ENCODE measurements around the gene IFIT2. TPM values are rescaled to one million over a fixed set of nuclear protein-coding genes. Genes with fewer than 3 reads are reported as not detected.
"Not testable (repeated sequence)": the region's sequence is repeated elsewhere in the genome, so short reads cannot be mapped to it uniquely, and the experiment has no call there.

The IFIT2 gene
- total RNA-seq, 1 experiment from 2014 or later, result 0.75 TPM

DNA sequence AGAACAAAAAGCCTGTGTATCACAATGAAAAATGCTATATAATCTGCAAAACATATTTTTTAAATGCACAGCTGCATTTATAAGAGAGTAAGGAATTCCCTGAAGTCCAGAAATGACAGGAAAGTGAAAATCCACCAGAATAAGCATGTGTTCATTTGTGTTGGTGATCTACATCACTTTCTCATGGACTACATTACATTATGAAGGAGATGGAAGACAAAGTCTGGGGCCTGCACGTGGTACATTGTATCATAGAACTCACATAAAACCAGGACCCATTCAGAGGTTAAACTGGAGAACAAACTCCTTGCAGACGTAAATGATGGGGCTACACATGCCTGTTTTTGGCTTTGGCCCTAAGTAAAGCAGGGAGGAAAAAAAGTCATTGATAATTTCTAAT, 42.3 kb downstream of the IFIT2 start:
- Histone ChIP-seq H3K4me3 (ENCODE audit: low read length) (no peak overlapping the region), H3K4me2 (ENCODE audit: low read depth, low read length, poor library complexity, severe bottlenecking) (no peak overlapping the region), H3K4me1 (ENCODE audit: low read length) (no peaks in the 10 kb centered on the region), H4K20me1 (ENCODE audit: insufficient read depth, low read depth, low read length) (no peaks in the 10 kb centered on the region), H3K79me2 (ENCODE audit: low read length) (no peaks in the 10 kb centered on the region), H3K9me2 (replicated peaks; ENCODE audit: insufficient read depth, low read length) (no peaks in the 10 kb centered on the region), H3K27me3 (ENCODE audit: low read length) (no peaks in the 10 kb centered on the region), H3K9ac (ENCODE audit: low read length) (no peak overlapping the region), H3K9me3 (ENCODE audit: low read length) (no peaks in the 10 kb centered on the region), H3K27ac (ENCODE audit: low read length) (no peak overlapping the region), H2AFZ (ENCODE audit: low read length) (no peak overlapping the region), H3K36me3 (ENCODE audit: insufficient read depth, low read length) (no peaks in the 10 kb centered on the region)
- no peak for DNase-seq

GRCh38 chr10:89345367-89346000, 43.6 kb downstream of the IFIT2 start:
- Histone ChIP-seq H3K27ac (ENCODE audit: low read length) (no peak overlapping the region), H3K36me3 (ENCODE audit: insufficient read depth, low read length) (no peaks in the 10 kb centered on the region), H3K9me3 (ENCODE audit: low read length) (no peaks in the 10 kb centered on the region), H3K4me3 (ENCODE audit: low read length) (no peak overlapping the region), H3K79me2 (ENCODE audit: low read length) (no peaks in the 10 kb centered on the region), H3K9me2 (replicated peaks; ENCODE audit: insufficient read depth, low read length) (no peaks in the 10 kb centered on the region), H3K4me1 (ENCODE audit: low read length) (no peaks in the 10 kb centered on the region), H4K20me1 (ENCODE audit: insufficient read depth, low read depth, low read length) (no peaks in the 10 kb centered on the region), H3K9ac (ENCODE audit: low read length) (no peak overlapping the region), H3K27me3 (ENCODE audit: low read length) (no peaks in the 10 kb centered on the region), H2AFZ (ENCODE audit: low read length) (no peak overlapping the region), H3K4me2 (ENCODE audit: low read depth, low read length, poor library complexity, severe bottlenecking) (no peak overlapping the region)
- no peak for DNase-seq

GRCh38 chr10:89346405-89347254, 44.8 kb downstream of the IFIT2 start:
- H3K9me3 ChIP-seq (ENCODE audit: low read length), result no peaks in the 10 kb centered on the region
- no peak overlapping the region for H3K27ac ChIP-seq (ENCODE audit: low read length)
- no peak overlapping the region for H3K4me3 ChIP-seq (ENCODE audit: low read length)
- no peaks in the 10 kb centered on the region for H3K27me3 ChIP-seq (ENCODE audit: low read length)
- H3K4me2 ChIP-seq (ENCODE audit: low read depth, low read length, poor library complexity, severe bottlenecking), result no peak overlapping the region
- DNase-seq, result no peak
- no peaks in the 10 kb centered on the region for H3K9me2 ChIP-seq (replicated peaks; ENCODE audit: insufficient read depth, low read length)
- no peak overlapping the region for H2AFZ ChIP-seq (ENCODE audit: low read length)
- H3K4me1 ChIP-seq (ENCODE audit: low read length), result no peaks in the 10 kb centered on the region
- H4K20me1 ChIP-seq (ENCODE audit: insufficient read depth, low read depth, low read length), result no peaks in the 10 kb centered on the region
- H3K9ac ChIP-seq (ENCODE audit: low read length), result no peak overlapping the region
- H3K79me2 ChIP-seq (ENCODE audit: low read length), result no peaks in the 10 kb centered on the region
- no peaks in the 10 kb centered on the region for H3K36me3 ChIP-seq (ENCODE audit: insufficient read depth, low read length)

DNA sequence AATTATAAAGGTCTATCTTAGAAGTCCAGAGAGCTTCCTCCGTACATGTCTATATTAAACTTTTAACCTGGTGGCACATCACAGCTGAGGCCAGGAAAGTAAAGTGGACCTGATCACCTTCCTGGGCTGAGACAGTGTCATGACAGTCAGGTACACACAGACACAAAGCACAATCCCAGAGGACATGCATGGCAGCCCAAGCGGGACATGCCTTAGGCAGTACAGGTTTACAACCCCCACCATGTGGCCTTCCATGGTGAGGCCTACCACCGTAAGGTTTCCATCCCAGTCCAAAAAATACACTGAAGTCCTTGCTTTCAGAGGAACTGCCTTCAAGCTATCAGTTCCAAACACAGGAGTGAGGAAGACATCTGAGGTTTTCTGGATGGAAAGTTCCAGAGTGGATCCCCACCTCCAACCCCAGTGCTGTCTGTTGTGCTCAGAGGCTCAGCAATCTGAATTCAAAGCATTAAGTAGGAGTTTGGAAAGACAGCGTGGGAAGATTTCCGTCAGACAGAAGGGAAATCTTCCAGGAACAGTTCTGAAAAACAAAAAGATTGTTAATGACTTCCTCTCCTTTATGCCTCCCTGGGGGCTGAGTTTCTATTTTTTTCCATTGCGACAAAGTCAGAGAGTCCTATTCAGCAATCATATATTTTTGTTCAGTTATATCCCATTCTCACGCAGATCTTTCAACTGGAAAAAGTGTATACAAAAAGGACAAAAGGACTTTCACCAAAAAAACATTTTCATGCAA, 46.0 kb downstream of the IFIT2 start:
- Histone ChIP-seq H3K4me3 (ENCODE audit: low read length) (no peak overlapping the region), H4K20me1 (ENCODE audit: insufficient read depth, low read depth, low read length) (no peaks in the 10 kb centered on the region), H3K36me3 (ENCODE audit: insufficient read depth, low read length) (no peaks in the 10 kb centered on the region), H3K9ac (ENCODE audit: low read length) (no peak overlapping the region), H2AFZ (ENCODE audit: low read length) (no peak overlapping the region), H3K79me2 (ENCODE audit: low read length) (no peaks in the 10 kb centered on the region), H3K9me2 (replicated peaks; ENCODE audit: insufficient read depth, low read length) (no peaks in the 10 kb centered on the region), H3K27me3 (ENCODE audit: low read length) (no peaks in the 10 kb centered on the region), H3K9me3 (ENCODE audit: low read length) (no peaks in the 10 kb centered on the region), H3K4me1 (ENCODE audit: low read length) (no peaks in the 10 kb centered on the region), H3K27ac (ENCODE audit: low read length) (no peak overlapping the region), H3K4me2 (ENCODE audit: low read depth, low read length, poor library complexity, severe bottlenecking) (no peak overlapping the region)
- DNase-seq, result no peak

DNA sequence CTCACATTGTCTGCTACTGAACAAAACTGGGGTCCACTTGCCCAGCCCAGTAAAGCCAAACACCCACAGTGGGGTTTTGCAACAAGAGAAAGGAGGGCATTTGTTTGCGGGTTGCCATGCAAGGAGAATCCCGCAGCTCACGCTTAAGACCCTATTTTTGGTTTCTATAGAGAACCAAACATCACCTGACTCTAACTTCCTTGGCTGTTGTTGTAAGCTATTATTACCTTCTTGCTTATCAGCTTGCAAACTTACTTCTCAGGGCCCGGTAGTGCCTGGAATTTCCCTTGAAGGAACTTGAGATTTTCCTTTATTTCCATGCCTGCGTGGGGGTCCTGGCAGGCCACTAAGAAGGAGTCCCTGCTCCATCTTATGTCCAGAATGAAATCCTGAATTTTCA, 46.6 kb downstream of the IFIT2 start:
- no peak overlapping the region for H3K9ac ChIP-seq (ENCODE audit: low read length)
- no peaks in the 10 kb centered on the region for H3K36me3 ChIP-seq (ENCODE audit: insufficient read depth, low read length)
- H3K4me1 ChIP-seq (ENCODE audit: low read length), result no peaks in the 10 kb centered on the region
- H3K4me3 ChIP-seq (ENCODE audit: low read length), result no peak overlapping the region
- DNase-seq, result no peak
- H3K27me3 ChIP-seq (ENCODE audit: low read length), result no peaks in the 10 kb centered on the region
- no peak overlapping the region for H3K27ac ChIP-seq (ENCODE audit: low read length)
- no peaks in the 10 kb centered on the region for H3K9me3 ChIP-seq (ENCODE audit: low read length)
- no peaks in the 10 kb centered on the region for H4K20me1 ChIP-seq (ENCODE audit: insufficient read depth, low read depth, low read length)
- no peak overlapping the region for H3K4me2 ChIP-seq (ENCODE audit: low read depth, low read length, poor library complexity, severe bottlenecking)
- H3K9me2 ChIP-seq (replicated peaks; ENCODE audit: insufficient read depth, low read length), result no peaks in the 10 kb centered on the region
- H2AFZ ChIP-seq (ENCODE audit: low read length), result no peak overlapping the region
- no peaks in the 10 kb centered on the region for H3K79me2 ChIP-seq (ENCODE audit: low read length)

DNA sequence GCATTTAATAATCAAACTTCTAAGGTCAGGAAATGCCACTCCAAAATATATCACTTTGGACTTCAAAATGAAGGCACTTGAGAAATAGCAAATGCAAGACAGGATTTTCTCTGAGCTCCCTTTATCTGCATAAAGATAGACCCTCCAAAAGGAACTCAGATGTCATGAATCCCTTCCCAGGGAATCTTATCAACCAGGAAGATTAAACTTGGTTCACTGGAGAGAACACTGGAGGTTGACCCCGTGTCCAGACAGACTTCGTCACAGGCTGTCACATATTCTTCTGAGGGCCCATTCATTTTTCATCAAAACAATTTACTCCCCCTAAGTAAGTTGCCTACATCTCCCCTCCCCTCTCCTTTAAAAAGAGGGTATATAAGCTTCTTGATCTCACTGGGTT, 47.1 kb downstream of the IFIT2 start:
- Histone ChIP-seq H4K20me1 (ENCODE audit: insufficient read depth, low read depth, low read length) (no peaks in the 10 kb centered on the region), H3K4me1 (ENCODE audit: low read length) (no peaks in the 10 kb centered on the region), H3K4me3 (ENCODE audit: low read length) (no peak overlapping the region), H3K9me2 (replicated peaks; ENCODE audit: insufficient read depth, low read length) (no peaks in the 10 kb centered on the region), H3K79me2 (ENCODE audit: low read length) (no peaks in the 10 kb centered on the region), H3K36me3 (ENCODE audit: insufficient read depth, low read length) (no peaks in the 10 kb centered on the region), H3K9me3 (ENCODE audit: low read length) (no peaks in the 10 kb centered on the region), H3K27ac (ENCODE audit: low read length) (no peak overlapping the region), H3K4me2 (ENCODE audit: low read depth, low read length, poor library complexity, severe bottlenecking) (no peak overlapping the region), H3K27me3 (ENCODE audit: low read length) (no peaks in the 10 kb centered on the region), H3K9ac (ENCODE audit: low read length) (no peak overlapping the region), H2AFZ (ENCODE audit: low read length) (no peak overlapping the region)
- no peak for DNase-seq

DNA sequence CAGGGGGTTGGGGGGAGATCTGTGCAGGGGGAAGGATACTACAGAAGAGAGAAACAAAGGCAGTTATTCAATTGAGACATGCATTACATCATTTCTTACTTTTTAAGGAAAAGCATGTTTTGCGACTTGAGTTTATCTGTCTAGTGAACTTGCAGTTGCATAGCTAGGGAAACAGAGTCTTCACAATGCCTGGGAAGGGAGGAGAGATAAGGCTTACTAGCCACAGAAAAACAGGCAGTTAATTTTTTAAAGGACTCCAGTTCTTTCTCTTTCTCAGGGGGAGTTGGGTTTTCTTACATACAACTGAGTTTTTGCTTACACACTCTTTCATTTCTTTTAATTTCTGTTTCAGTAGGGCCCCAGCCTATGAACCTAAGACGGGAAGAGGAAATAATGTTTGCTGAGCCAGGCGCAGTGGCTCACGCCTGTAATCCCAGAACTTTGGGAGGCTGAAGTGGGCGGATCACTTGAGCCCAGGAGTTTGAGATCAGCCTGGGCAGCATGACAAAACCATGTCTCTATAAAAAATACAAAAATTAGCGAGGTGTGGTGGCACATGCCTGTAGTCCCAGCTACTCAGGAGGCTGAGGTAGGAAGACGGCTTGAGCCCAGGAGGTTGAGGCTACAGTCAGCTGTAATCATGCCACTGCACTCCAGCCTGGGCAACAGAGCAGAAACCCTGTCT, 48.9 kb downstream of the IFIT2 start:
- H2AFZ ChIP-seq (ENCODE audit: low read length); DNase-seq; H3K27ac ChIP-seq (ENCODE audit: low read length); H3K27me3 ChIP-seq (ENCODE audit: low read length); H3K9me2 ChIP-seq (replicated peaks; ENCODE audit: insufficient read depth, low read length); H4K20me1 ChIP-seq (ENCODE audit: insufficient read depth, low read depth, low read length); H3K9ac ChIP-seq (ENCODE audit: low read length); H3K4me3 ChIP-seq (ENCODE audit: low read length); H3K4me1 ChIP-seq (ENCODE audit: low read length); H3K9me3 ChIP-seq (ENCODE audit: low read length); H3K79me2 ChIP-seq (ENCODE audit: low read length); H3K36me3 ChIP-seq (ENCODE audit: insufficient read depth, low read length); H3K4me2 ChIP-seq (ENCODE audit: low read depth, low read length, poor library complexity, severe bottlenecking): not testable (repeated sequence)

- Histone ChIP-seq H3K4me3 (ENCODE audit: low read length) (no peak overlapping the region), H3K27me3 (ENCODE audit: low read length) (no peaks in the 10 kb centered on the region), H4K20me1 (ENCODE audit: insufficient read depth, low read depth, low read length) (no peaks in the 10 kb centered on the region), H3K9ac (ENCODE audit: low read length) (no peak overlapping the region), H3K27ac (ENCODE audit: low read length) (no peak overlapping the region), H3K79me2 (ENCODE audit: low read length) (no peaks in the 10 kb centered on the region), H3K9me2 (replicated peaks; ENCODE audit: insufficient read depth, low read length) (no peaks in the 10 kb centered on the region), H3K4me1 (ENCODE audit: low read length) (no peaks in the 10 kb centered on the region), H3K9me3 (ENCODE audit: low read length) (no peaks in the 10 kb centered on the region), H3K36me3 (ENCODE audit: insufficient read depth, low read length) (no peaks in the 10 kb centered on the region), H2AFZ (ENCODE audit: low read length) (no peak overlapping the region), H3K4me2 (ENCODE audit: low read depth, low read length, poor library complexity, severe bottlenecking) (no peak overlapping the region)
- DNase-seq, result no peak
Measured at GRCh38 chr10:89351412-89351779, 49.5 kb downstream of the IFIT2 start.

Measured in Karpas-422 (cell line).